GM12878 (cell line): ENCODE results near the gene TEKT5. TPM values are rescaled to one million over a fixed set of nuclear protein-coding genes. Genes with fewer than 3 reads are reported as not detected.

Experiments used
- ATAC-seq: fragments of 200-7000 bp; cut with Tn5 transposase; 3 replicates; pipeline ENCODE4 v1.9.1; 2020; ENCODE audit warnings: mild to moderate bottlenecking, moderate library complexity
- BruUV-seq: library from RNA; stranded (reverse); fragments of 400-500 nt; replicated peaks from 2 replicates; lab custom pipeline; 2021; lab: Mats Ljungman, UMichigan
- CTCF ChIA-PET: fragments of 300-600 bp; sonication (Branson Sonifier 250); formaldehyde crosslinking; extraction: SDS; loops from one replicate; lab custom pipeline; 2021; ENCODE audit warnings: inconsistent platforms; lab: Yijun Ruan, JAX
- POLR2A ChIA-PET: fragments of 350-600 bp; formaldehyde crosslinking; extraction: SDS; loops from one replicate; lab custom pipeline; 2021; ENCODE audit warnings: inconsistent platforms; lab: Charles Lee
- RAD21 ChIA-PET: fragments of 300-600 bp; sonication (Branson Sonifier 250); formaldehyde crosslinking; loops from one replicate; lab custom pipeline; 2023; ENCODE audit warnings: antibody characterized with exemption; ENCODE audit not compliant: unreplicated experiment; lab: Charles Lee
- SMC1A ChIA-PET: fragments of 300-600 bp; sonication (Branson Sonifier 250); formaldehyde crosslinking; loops from one replicate; lab custom pipeline; 2023; ENCODE audit not compliant: unreplicated experiment, uncharacterized antibody; lab: Charles Lee
- DNase-seq: peaks from one replicate; pipeline ENCODE4 v3.0.0-alpha.2; 2011; ENCODE audit warnings: low read depth, low spot score
- FAIRE-seq: peaks from 3 replicates; lab custom pipeline; 2011; peaks lifted over from hg19 to GRCh38; lab: Jason Lieb, UNC
- H2AFZ ChIP-seq: 2 replicates; pipeline ENCODE4 v1.6.0; 2011; ENCODE audit warnings: low read depth, low read length, control low read depth; ENCODE audit not compliant: control insufficient read depth
- H3K27ac ChIP-seq: 2 replicates; pipeline ENCODE4 v1.5.1; 2011; ENCODE audit warnings: control low read depth; ENCODE audit not compliant: control insufficient read depth, insufficient read depth
- H3K27me3 ChIP-seq, 2 experiments: replicated peaks in 1 of 2; 2 replicates each; pipeline versions ENCODE4 v1.6.0 to v1.6.1; 2011; ENCODE audit warnings: low read length in 1 of 2; ENCODE audit not compliant: control insufficient read depth in 2 of 2, insufficient read depth in 2 of 2
- H3K36me3 ChIP-seq, 2 experiments: 2 replicates each; pipeline ENCODE4 v1.5.1; 2011; ENCODE audit warnings: low read length in 1 of 2; ENCODE audit not compliant: control insufficient read depth in 2 of 2, insufficient read depth in 2 of 2
- H3K4me1 ChIP-seq: 2 replicates; pipeline ENCODE4 v1.6.1; 2011; ENCODE audit warnings: mild to moderate bottlenecking, low read length, moderate library complexity, mixed read lengths; ENCODE audit not compliant: control insufficient read depth, insufficient read depth
- H3K4me2 ChIP-seq: 2 replicates; pipeline ENCODE4 v1.6.0; 2011; ENCODE audit warnings: control low read depth; ENCODE audit not compliant: control insufficient read depth, insufficient read depth
- H3K4me3 ChIP-seq: fragments of 200-600 bp; sonication (generic); 2 replicates; pipeline ENCODE4 v1.5.1; 2016
- H3K79me2 ChIP-seq: 2 replicates; pipeline ENCODE4 v1.6.0; 2011; ENCODE audit warnings: low read length; ENCODE audit not compliant: control insufficient read depth, insufficient read depth
- H3K9ac ChIP-seq: 2 replicates; pipeline ENCODE4 v1.8.0; 2011; ENCODE audit warnings: low read length, control low read depth, mixed read lengths; ENCODE audit not compliant: control insufficient read depth, insufficient read depth
- H3K9me3 ChIP-seq: replicated peaks from 3 replicates; pipeline ENCODE4 v1.5.1; 2011; ENCODE audit warnings: mild to moderate bottlenecking, low read length; ENCODE audit not compliant: control insufficient read depth, insufficient read depth
- H4K20me1 ChIP-seq: 2 replicates; pipeline ENCODE4 v1.6.0; 2011; ENCODE audit not compliant: control insufficient read depth, insufficient read depth
- BACH1 ChIP-seq: fragments of 450-650 bp; IDR thresholded peaks from 2 replicates; pipeline ENCODE4 v1.6.1; 2017; ENCODE audit warnings: mild to moderate bottlenecking, borderline replicate concordance
- CEBPB ChIP-seq, 2 experiments: fragments of 150-350 bp in 1 of 2; IDR thresholded peaks; 2 replicates each; pipeline ENCODE4 v1.6.1; 2012 to 2014; ENCODE audit warnings: low read depth in 2 of 2, low read length in 2 of 2, borderline replicate concordance in 1 of 2, inconsistent platforms in 1 of 2
- E2F8 ChIP-seq: fragments of 450-650 bp; IDR thresholded peaks from 2 replicates; pipeline ENCODE4 v1.6.1; 2018; ENCODE audit warnings: mild to moderate bottlenecking, low read depth, moderate library complexity; ENCODE audit not compliant: partially characterized antibody
- HCFC1 ChIP-seq: fragments of 150-350 bp; IDR thresholded peaks from 2 replicates; pipeline ENCODE4 v1.6.1; 2014; ENCODE audit warnings: low read length
- PAX8 ChIP-seq: fragments of 450-650 bp; IDR thresholded peaks from 2 replicates; pipeline ENCODE4 v1.6.1; 2017; ENCODE audit warnings: mild to moderate bottlenecking, moderate library complexity
- PKNOX1 ChIP-seq: fragments of 450-650 bp; IDR thresholded peaks from 2 replicates; pipeline ENCODE4 v1.6.1; 2016; ENCODE audit warnings: mild to moderate bottlenecking
- STAT1 ChIP-seq: fragments of 450-650 bp; conservative IDR thresholded peaks from 2 replicates; pipeline ENCODE4 v1.6.1; 2014; ENCODE audit warnings: antibody characterized with exemption, mild to moderate bottlenecking
- SUPT20H ChIP-seq: IDR thresholded peaks from 2 replicates; pipeline ENCODE4 v1.6.1; 2011; ENCODE audit warnings: low read depth, mild to moderate bottlenecking, low read length, moderate library complexity, borderline replicate concordance; ENCODE audit not compliant: control insufficient read depth
- SUZ12 ChIP-seq: fragments of 200-600 bp; sonication (generic); IDR thresholded peaks from one replicate; pipeline ENCODE4 v1.6.1; 2018; ENCODE audit warnings: antibody characterized with exemption, mild to moderate bottlenecking; ENCODE audit not compliant: unreplicated experiment
- ZBED1 ChIP-seq: IDR thresholded peaks from 2 replicates; pipeline ENCODE4 v1.6.1; 2016; ENCODE audit warnings: borderline replicate concordance
- ZNF592 ChIP-seq: fragments of 450-650 bp; IDR thresholded peaks from 2 replicates; pipeline ENCODE4 v1.6.1; 2017; ENCODE audit warnings: mild to moderate bottlenecking, moderate library complexity
- WGBS: methylation state at CpG from one replicate; pipeline ENCODE4 v1.1.6; 2016; ENCODE audit warnings: low lambda C conversion rate; ENCODE audit not compliant: insufficient replicate concordance, insufficient coverage; ENCODE audit errors: missing lambda C conversion rate; 5-methylcytosine and 5-hydroxymethylcytosine counted together
- in situ Hi-C: fragments of 300-500 bp; cut with MboI; formaldehyde crosslinking; loops from 9 replicates; pipeline ENCODE4 v1.14.3; 2018; ENCODE audit warnings: mixed read lengths
- intact Hi-C: fragments of 100-400 bp; cut with micrococcal nuclease; formaldehyde crosslinking; loops from one replicate; pipeline ENCODE4 v1.14.2; 2022; ENCODE audit not compliant: unreplicated experiment
- polyA plus RNA-seq, 11 experiments: library from polyadenylated mRNA; depleted of rRNA in 4 of 11; unstranded in 6 of 11; stranded (reverse) in 5 of 11; fragments of >200 nt; fragmentation: Nextera tagmentation in 4 of 11; fragmentation: Illumina TruSeq in 1 of 11; extraction: Ambion mirVana in 4 of 11; extraction: Trizol in 1 of 11; gene quantifications; 1 replicate in 1 of 11; 2 replicates in 10 of 11; pipeline versions ENCODE4 v1.2.1 to v1.2.3, GENCODE V29; 2011 to 2016; ENCODE audit warnings: inconsistent platforms in 2 of 11, missing spikeins in 2 of 11, low read depth in 1 of 11
- total RNA-seq, 4 experiments: library from RNA; depleted of rRNA in 3 of 4; stranded (reverse); fragments of >200 nt in 3 of 4; fragmentation: Illumina TruSeq in 1 of 4; extraction: Trizol in 1 of 4; gene quantifications; 2 replicates each; pipeline versions ENCODE4 v1.2.1 to v1.2.3, GENCODE V29; 2013 to 2021
- TF ChIP-seq, protein P1 (sequence below): fragments of 450-650 bp; IDR thresholded peaks from 2 replicates; pipeline ENCODE4 v1.6.1; 2017; ENCODE audit warnings: mild to moderate bottlenecking

Gene TEKT5
- total and polyA plus RNA-seq, 10 of the 15 experiments (the other 5 are each of a cell fraction or from before 2014, with no cell fraction given), result 0.19 to 2.2 (median 0.68) TPM; not detected in 1

DNA sequence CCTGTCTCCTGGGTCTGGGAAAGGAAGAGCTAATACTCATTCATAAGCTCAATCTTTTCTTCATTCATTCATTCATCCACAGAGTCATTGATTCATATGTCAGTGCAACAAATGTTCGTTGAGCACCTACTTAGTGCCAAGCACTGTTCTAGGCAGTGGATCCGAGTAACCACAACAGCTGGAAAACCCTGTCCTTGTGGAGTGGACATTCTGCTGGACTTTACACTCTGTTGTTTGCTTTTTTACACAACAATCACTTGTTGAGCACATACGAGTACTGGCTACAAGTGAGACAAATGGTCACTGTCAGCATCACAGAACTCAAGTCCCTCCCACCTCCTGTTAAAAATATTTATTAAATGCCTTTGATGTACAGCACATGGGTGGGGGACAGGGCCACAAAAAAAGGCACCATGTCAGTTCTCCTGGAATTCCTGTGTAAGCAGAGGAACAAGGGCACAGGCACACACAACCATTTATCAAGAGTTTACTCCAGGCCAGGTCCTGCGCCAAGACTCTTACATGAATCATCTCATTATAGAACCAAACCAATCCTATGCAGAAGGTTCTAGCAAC, 46.9 kb downstream of the TEKT5 start:
- Histone ChIP-seq H3K9ac (no peak overlapping the region), H3K79me2 (no peaks in the 10 kb centered on the region), H3K9me3 (no peaks in the 10 kb centered on the region), H3K4me1 (peaks cover 4% of the 10 kb centered on the region; the same call in 1 of the 2 replicates), H3K4me3 (no peak overlapping the region), H3K4me2 (no peak overlapping the region), H3K27ac (no peak overlapping the region), H4K20me1 (no peaks in the 10 kb centered on the region), H3K27me3 (no peaks in the 10 kb centered on the region), H2AFZ (no peak overlapping the region), H3K36me3 (no peaks in the 10 kb centered on the region)
- 64% methylated on average over 4 of the region's 4 CpGs for WGBS
- ATAC-seq, result no peak
- FAIRE-seq, result no peak
- RAD21 ChIA-PET, result no interaction called here
- intact Hi-C loops, result no loop called here
- no TSS peak for BruUV-seq
- SMC1A ChIA-PET, result no interaction called here
- DNase-seq, result no peak
- CTCF ChIA-PET, result interaction anchor here (0.6 to 0.7 kb wide), 2 partner anchors 49 to 1442 kb away, joined by 3 to 4 read pairs; no protein-coding TSS in a partner anchor
- POLR2A ChIA-PET, result no interaction called here
- in situ Hi-C loops, result no loop called here
- TF ChIP-seq PAX8 (no peak), STAT1 (no peak), SUPT20H (no peak), ZNF592 (no peak), BACH1 (no peak), E2F8 (no peak), PKNOX1 (no peak), CEBPB (IDR thresholded peaks at IDR 0.05; ENCODE audit: borderline replicate concordance in 1 of 2, low read depth in 2 of 2, low read length in 2 of 2) (no peak), SUZ12 (no peak), ZBED1 (no peak), HCFC1 (no peak)
- TF ChIP-seq, protein P1, sequence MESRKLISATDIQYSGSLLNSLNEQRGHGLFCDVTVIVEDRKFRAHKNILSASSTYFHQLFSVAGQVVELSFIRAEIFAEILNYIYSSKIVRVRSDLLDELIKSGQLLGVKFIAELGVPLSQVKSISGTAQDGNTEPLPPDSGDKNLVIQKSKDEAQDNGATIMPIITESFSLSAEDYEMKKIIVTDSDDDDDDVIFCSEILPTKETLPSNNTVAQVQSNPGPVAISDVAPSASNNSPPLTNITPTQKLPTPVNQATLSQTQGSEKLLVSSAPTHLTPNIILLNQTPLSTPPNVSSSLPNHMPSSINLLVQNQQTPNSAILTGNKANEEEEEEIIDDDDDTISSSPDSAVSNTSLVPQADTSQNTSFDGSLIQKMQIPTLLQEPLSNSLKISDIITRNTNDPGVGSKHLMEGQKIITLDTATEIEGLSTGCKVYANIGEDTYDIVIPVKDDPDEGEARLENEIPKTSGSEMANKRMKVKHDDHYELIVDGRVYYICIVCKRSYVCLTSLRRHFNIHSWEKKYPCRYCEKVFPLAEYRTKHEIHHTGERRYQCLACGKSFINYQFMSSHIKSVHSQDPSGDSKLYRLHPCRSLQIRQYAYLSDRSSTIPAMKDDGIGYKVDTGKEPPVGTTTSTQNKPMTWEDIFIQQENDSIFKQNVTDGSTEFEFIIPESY, result no peak
